Psoas muscle (tissue), 8 donors: ENCODE data around the gene NDRG4. TPM values are rescaled to one million over a fixed set of nuclear protein-coding genes. Genes with fewer than 3 reads are reported as not detected.

Experiments
- ATAC-seq, 4 donors: fragments of 200-7000 bp; cut with Tn5 transposase; one replicate each; pipeline ENCODE4 v1.9.1; 2020; ENCODE audit warnings: moderate library complexity in 3 of 4, mild to moderate bottlenecking in 2 of 4
- DNase-seq, 2 donors: peaks; one replicate each; pipeline ENCODE4 v3.0.0-alpha.2; 2020
- H3K27ac ChIP-seq: fragments of 200-600 bp; one replicate; pipeline ENCODE4 v1.8.0; 2022
- H3K27me3 ChIP-seq, 3 donors: fragments of 200-600 bp in 1 of 3; one replicate each; pipeline versions ENCODE4 v1.6.1 to v1.8.0; 2013 to 2022; ENCODE audit warnings: low read length in 2 of 3, mild to moderate bottlenecking in 2 of 3, moderate library complexity in 1 of 3; ENCODE audit not compliant: insufficient read depth in 3 of 3
- H3K36me3 ChIP-seq, 2 donors: fragments of 200-600 bp in 1 of 2; one replicate each; pipeline versions ENCODE4 v1.6.1 to v1.8.0; 2013 to 2022; ENCODE audit warnings: low read depth in 1 of 2, mild to moderate bottlenecking in 1 of 2, moderate library complexity in 1 of 2; ENCODE audit not compliant: insufficient read depth in 1 of 2
- H3K4me1 ChIP-seq: fragments of 200-600 bp; one replicate; pipeline ENCODE4 v1.8.0; 2022
- H3K4me3 ChIP-seq: fragments of 200-600 bp; one replicate; pipeline ENCODE4 v1.8.0; 2022; ENCODE audit warnings: mild to moderate bottlenecking
- H3K9me3 ChIP-seq: fragments of 200-600 bp; one replicate; pipeline ENCODE4 v1.8.0; 2022
- WGBS, 3 donors: extraction: QIAGEN DNeasy Blood & Tissue Kit; methylation state at CpG; one replicate each; pipeline versions ENCODE4 v1.1.6 to v1.1.7; 2013; 5-methylcytosine and 5-hydroxymethylcytosine counted together
- intact Hi-C, 2 donors: fragments of 100-400 bp; cut with DNase I; formaldehyde crosslinking; loops; one replicate each; pipeline versions ENCODE4 v1.11.0 to v1.14.2; 2022
- polyA plus RNA-seq, 3 donors: library from polyadenylated mRNA; stranded (reverse); fragments of 200-250 nt; gene quantifications; one replicate each; pipeline ENCODE4 v1.2.3, GENCODE V29; 2013
- total RNA-seq, 4 donors: library from RNA; stranded (reverse); fragmentation: NEBNext Ultra II Directional in 2 of 4; extraction: Animal tissue kit (Norgen Biotek cat#: 25700) in 2 of 4; gene quantifications; one replicate each; pipeline versions ENCODE4 v1.2.1 to v1.2.4, GENCODE V29; 2021 to 2023
- TF ChIP-seq, protein P1 (sequence below): fragments of 200-600 bp; IDR thresholded peaks from one replicate; pipeline ENCODE4 v1.8.0; 2022; ENCODE audit warnings: antibody characterized with exemption
- donor health status: healthy with polysubstance abuse.
- donor health status: DM: no; HTN: no; CAD: no; lungs with moderate emphysema.
- donor health status: Bipolar disorder and iron deficiency.
- donor health status: healthy.
- donor health status: DM: yes; HTN: yes; CAD: no.
- donor health status: DM: no; HTN: no; CAD: no.
- donor health status: DM: no; HTN: no; CAD: no.
- donor health status: DM: yes; HTN: yes; CAD: no.

Gene NDRG4
- total and polyA plus RNA-seq, 7 donors: 1.7 to 12.3 (median 2.5) TPM

DNA sequence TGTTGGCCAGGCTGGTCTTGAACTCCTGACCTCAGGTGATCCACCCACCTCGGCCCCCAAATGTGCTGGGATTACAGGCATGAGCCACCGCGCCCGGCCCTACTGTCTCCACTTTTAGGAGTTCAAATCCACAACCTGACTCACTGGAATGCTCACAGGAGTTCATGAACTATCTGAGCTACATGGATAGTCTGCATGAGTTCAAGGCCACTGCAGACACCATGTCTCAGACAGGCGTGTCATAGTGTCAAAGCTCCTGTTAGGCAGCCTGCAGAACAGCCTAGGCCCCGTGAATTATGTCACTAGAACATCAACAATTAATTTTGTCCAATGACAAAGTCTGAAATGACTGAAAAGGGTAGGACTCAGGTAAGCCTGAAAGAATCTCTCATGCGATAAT is 38.3 kb upstream of the NDRG4 start:
- ATAC-seq: no peak
- TF ChIP-seq, protein P1, sequence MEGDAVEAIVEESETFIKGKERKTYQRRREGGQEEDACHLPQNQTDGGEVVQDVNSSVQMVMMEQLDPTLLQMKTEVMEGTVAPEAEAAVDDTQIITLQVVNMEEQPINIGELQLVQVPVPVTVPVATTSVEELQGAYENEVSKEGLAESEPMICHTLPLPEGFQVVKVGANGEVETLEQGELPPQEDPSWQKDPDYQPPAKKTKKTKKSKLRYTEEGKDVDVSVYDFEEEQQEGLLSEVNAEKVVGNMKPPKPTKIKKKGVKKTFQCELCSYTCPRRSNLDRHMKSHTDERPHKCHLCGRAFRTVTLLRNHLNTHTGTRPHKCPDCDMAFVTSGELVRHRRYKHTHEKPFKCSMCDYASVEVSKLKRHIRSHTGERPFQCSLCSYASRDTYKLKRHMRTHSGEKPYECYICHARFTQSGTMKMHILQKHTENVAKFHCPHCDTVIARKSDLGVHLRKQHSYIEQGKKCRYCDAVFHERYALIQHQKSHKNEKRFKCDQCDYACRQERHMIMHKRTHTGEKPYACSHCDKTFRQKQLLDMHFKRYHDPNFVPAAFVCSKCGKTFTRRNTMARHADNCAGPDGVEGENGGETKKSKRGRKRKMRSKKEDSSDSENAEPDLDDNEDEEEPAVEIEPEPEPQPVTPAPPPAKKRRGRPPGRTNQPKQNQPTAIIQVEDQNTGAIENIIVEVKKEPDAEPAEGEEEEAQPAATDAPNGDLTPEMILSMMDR: no peak
- H3K27me3 ChIP-seq: peaks cover 0 to 50% (median 9%) of the 10 kb centered on the region in 3 donors

DNA sequence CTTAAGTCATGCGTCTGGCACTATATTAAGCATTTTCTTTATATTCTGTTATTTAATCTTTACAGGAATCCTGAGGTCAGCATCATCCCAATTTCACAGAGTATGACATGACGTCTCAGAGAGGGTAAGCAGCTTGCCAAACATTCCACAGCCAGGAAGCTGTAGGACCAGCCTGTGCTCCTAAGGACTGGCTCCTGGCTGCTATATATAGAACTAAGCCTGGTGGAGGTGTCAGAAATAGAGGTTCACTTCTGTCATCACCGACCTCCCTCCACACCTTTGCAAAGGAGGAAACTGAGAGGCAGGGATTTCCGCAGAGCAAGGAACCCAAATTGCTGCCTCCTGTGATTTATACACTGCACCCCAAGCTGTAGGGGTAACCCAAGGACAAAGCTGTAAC is 37.9 kb upstream of the NDRG4 start:
- Histone ChIP-seq H3K27ac (no peak overlapping the region), H3K9me3 (no peaks in the 10 kb centered on the region), H3K4me1 (no peaks in the 10 kb centered on the region), H3K4me3 (no peak overlapping the region), H3K27me3 (peaks cover 0 to 55% (median 12%) of the 10 kb centered on the region in 3 donors), H3K36me3 (no peaks in the 10 kb centered on the region)
- intact Hi-C loops: no loop called here
- ATAC-seq (no peak), DNase-seq (no peak)
- TF ChIP-seq, protein P1: no peak
- 68 to 78% (median 70%) methylated on average over 4 of the region's 4 CpGs for WGBS, 3 donors

More for the DNA sequence above, 38.3 kb upstream of the NDRG4 start:
- H3K4me1 ChIP-seq: no peaks in the 10 kb centered on the region
- intact Hi-C loops: no loop called here
- H3K9me3 ChIP-seq: no peaks in the 10 kb centered on the region
- H3K4me3 ChIP-seq: no peak overlapping the region
- no peak for DNase-seq
- no peak overlapping the region for H3K27ac ChIP-seq
- H3K36me3 ChIP-seq: no peaks in the 10 kb centered on the region
- WGBS, 3 donors: 86 to 91% (median 89%) methylated on average over 7 of the region's 7 CpGs

DNA sequence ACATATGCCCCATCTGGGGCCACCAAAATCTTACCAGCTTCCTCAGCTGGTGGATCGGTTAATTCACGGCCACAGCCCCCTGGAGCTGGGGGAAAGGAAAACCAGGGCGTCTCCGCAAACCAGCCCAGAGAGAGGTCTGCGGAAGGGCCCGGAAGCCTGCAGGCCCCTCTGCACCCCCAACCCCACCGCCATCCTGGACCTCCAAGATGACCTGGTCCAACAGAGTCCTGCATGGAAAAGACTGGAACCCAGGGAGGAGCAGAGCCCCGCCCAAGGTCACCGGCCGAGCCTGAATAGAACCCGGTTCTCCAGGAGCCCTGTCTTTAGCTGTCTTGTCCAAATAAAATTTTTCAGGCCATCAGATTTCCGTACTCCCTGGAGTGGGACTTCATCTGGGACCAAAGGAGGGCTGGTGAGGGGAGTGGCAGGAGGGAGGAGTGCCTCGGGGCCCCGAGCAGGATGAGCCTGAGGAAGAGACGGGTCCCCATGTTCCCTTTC is 37.4 kb upstream of the NDRG4 start:
- WGBS, 3 donors: 65 to 70% (median 67%) methylated on average over 15 of the region's 15 CpGs
- no peaks in the 10 kb centered on the region for H3K9me3 ChIP-seq
- DNase-seq (no peak), ATAC-seq (no peak)
- TF ChIP-seq, protein P1: no peak
- intact Hi-C loops: no loop called here
- no peak overlapping the region for H3K4me3 ChIP-seq
- no peaks in the 10 kb centered on the region for H3K4me1 ChIP-seq
- H3K27ac ChIP-seq: no peak overlapping the region
- peaks cover 0 to 59% (median 15%) of the 10 kb centered on the region in 3 donors for H3K27me3 ChIP-seq
- no peaks in the 10 kb centered on the region for H3K36me3 ChIP-seq

DNA sequence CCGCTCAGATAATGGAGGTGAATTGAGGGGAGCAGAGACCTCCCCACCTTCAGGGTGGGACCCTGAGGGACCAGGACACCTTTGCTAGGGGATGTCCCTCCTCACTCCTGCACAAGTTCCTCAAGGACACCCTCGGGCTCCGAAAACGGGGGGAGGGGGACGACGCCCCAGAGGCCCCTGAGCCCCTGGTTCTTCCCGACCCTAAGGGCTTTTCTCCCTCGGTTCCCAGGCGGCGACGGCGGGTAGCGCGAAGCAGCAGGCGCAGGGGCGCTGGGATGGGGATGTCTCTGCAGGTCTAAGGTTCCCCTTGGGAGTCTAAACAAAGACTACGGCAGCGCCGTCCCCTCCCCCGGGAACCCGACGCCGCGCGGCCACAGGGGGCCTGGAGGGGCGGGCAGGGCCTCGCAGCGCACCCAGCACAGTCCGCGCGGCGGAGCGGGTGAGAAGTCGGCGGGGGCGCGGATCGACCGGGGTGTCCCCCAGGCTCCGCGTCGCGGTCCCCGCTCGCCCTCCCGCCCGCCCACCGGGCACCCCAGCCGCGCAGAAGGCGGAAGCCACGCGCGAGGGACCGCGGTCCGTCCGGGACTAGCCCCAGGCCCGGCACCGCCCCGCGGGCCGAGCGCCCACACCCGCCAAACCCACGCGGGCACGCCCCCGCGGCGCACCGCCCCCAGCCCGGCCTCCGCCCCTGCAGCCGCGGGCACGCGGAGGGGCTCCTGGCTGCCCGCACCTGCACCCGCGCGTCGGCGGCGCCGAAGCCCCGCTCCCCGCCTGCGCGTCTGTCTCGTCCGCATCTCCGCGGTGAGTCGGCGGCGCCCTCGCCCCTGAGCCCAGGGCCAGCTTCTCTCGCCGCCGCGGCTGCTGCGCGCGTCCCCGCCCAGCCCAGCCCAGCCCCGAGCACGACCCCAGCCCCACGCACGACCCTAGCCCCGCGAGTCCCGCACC is 36.7 kb upstream of the NDRG4 start:
- H3K27me3 ChIP-seq: peaks cover 0 to 65% (median 16%) of the 10 kb centered on the region in 3 donors
- H3K9me3 ChIP-seq: no peaks in the 10 kb centered on the region
- WGBS, 3 donors: 2 to 5% (median 3%) methylated on average over 40 to 113 of the region's 113 CpGs
- ATAC-seq: no peak
- TF ChIP-seq, protein P1: no peak
- intact Hi-C loops: no loop called here
- peak overlapping the region; percentile 63 for H3K4me3 ChIP-seq
- H3K4me1 ChIP-seq: no peaks in the 10 kb centered on the region
- no peak overlapping the region for H3K27ac ChIP-seq
- DNase-seq: no peak
- no peaks in the 10 kb centered on the region for H3K36me3 ChIP-seq
